Suprapubic skin (tissue), 3 donors: ENCODE measurements around the gene RND3.

Experiments
- POLR2A ChIP-seq, 2 donors: fragments of 450-650 bp; IDR thresholded peaks; one replicate each; pipeline ENCODE4 v1.6.1; 2017; ENCODE audit warnings: antibody characterized with exemption in 2 of 2, mild to moderate bottlenecking in 2 of 2, moderate library complexity in 2 of 2
- TF ChIP-seq, protein P1 (sequence below), 2 donors: fragments of 200-600 bp in 1 of 2; fragments of 450-650 bp in 1 of 2; sonication (generic) in 1 of 2; IDR thresholded peaks; one replicate each; pipeline ENCODE4 v1.5.1; 2016 to 2019; ENCODE audit warnings: antibody characterized with exemption in 2 of 2, mild to moderate bottlenecking in 1 of 2, moderate library complexity in 1 of 2

DNA sequence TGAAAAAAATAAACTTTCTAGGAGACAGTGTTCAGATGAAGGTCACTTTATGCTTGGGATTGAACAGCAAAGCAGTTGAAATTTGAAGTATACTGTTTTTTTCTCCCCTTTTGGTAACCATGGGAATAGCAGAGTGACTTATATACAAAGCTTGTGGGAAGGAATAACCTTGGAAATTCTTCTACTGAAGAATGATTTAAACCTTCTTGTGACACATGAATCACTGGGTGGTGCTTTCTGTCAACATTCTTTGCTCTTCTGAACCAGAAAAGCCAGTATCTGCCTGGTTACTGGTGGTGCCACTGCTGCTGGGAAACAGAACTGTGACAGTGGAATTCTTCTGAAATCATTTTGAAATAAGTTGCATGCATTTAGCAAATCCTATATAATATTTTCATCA, 39.4 kb upstream of the RND3 start:
- TF ChIP-seq, protein P1, sequence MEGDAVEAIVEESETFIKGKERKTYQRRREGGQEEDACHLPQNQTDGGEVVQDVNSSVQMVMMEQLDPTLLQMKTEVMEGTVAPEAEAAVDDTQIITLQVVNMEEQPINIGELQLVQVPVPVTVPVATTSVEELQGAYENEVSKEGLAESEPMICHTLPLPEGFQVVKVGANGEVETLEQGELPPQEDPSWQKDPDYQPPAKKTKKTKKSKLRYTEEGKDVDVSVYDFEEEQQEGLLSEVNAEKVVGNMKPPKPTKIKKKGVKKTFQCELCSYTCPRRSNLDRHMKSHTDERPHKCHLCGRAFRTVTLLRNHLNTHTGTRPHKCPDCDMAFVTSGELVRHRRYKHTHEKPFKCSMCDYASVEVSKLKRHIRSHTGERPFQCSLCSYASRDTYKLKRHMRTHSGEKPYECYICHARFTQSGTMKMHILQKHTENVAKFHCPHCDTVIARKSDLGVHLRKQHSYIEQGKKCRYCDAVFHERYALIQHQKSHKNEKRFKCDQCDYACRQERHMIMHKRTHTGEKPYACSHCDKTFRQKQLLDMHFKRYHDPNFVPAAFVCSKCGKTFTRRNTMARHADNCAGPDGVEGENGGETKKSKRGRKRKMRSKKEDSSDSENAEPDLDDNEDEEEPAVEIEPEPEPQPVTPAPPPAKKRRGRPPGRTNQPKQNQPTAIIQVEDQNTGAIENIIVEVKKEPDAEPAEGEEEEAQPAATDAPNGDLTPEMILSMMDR (IDR thresholded peaks at IDR 0.05) = no peak
- TF ChIP-seq POLR2A (IDR thresholded peaks at IDR 0.05) = no peak
